Measurements from ENCODE around the gene CSTF2T.

DNA sequence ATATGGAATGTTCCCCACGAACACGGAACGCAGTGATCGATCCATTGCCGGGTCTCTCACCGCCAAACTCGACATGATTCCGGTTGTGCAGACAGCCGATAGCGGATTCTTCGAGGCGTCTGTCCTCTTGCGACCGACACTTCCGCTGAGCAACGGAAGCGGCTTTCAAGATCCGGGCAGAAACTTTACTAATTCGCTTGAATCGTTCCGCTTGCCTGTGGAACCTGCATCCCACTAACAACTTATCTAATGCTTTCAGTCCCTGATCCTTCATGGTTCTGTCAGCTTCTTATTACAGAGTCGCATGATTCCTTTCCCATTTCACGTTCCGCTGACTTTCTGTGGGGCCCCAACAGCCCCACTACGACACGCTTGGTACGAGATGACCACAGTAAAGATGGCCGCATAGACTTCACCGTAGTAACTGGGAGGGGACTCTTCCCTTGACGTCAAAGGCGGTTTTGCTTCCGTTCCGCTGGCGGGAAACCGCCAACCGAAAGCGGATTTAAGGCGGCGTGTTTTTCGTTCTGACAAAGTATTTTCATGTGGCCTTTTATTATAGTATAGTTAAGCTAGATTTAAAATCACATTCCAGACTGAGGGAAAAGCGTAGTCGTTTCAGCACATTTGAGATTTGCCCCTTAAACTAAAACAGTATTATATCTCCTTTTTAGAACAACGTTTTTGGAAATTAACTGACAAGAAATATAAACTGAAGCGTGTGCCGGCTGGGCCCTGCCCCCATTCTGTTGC lies at the start of gene CSTF2T:
- TF ChIP-seq, protein P1, sequence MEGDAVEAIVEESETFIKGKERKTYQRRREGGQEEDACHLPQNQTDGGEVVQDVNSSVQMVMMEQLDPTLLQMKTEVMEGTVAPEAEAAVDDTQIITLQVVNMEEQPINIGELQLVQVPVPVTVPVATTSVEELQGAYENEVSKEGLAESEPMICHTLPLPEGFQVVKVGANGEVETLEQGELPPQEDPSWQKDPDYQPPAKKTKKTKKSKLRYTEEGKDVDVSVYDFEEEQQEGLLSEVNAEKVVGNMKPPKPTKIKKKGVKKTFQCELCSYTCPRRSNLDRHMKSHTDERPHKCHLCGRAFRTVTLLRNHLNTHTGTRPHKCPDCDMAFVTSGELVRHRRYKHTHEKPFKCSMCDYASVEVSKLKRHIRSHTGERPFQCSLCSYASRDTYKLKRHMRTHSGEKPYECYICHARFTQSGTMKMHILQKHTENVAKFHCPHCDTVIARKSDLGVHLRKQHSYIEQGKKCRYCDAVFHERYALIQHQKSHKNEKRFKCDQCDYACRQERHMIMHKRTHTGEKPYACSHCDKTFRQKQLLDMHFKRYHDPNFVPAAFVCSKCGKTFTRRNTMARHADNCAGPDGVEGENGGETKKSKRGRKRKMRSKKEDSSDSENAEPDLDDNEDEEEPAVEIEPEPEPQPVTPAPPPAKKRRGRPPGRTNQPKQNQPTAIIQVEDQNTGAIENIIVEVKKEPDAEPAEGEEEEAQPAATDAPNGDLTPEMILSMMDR (IDR thresholded peaks at IDR 0.05; ENCODE audit: low read depth, low read length, poor library complexity, severe bottlenecking), result no peak
- TF ChIP-seq EZH2phosphoT487 (IDR thresholded peaks at IDR 0.05; ENCODE audit: borderline replicate concordance, low read length), result no peak

All from DOHH2 (cell line).